Esophagus squamous epithelium (tissue), 4 donors: ENCODE measurements around the gene KIF1B.

Experiments
- POLR2A ChIP-seq, 4 donors: fragments of 450-650 bp; IDR thresholded peaks; one replicate each; pipeline ENCODE4 v1.6.1; 2017; ENCODE audit warnings: antibody characterized with exemption in 4 of 4, mild to moderate bottlenecking in 4 of 4, moderate library complexity in 3 of 4
- TF ChIP-seq, protein P1 (sequence below), 6 experiments: fragments of 450-650 bp in 4 of 6; fragments of 200-600 bp in 2 of 6; sonication (generic) in 2 of 6; IDR thresholded peaks; one replicate each; pipeline ENCODE4 v1.5.1; 2016 to 2019; ENCODE audit warnings: antibody characterized with exemption in 6 of 6, mild to moderate bottlenecking in 4 of 6, moderate library complexity in 4 of 6

DNA sequence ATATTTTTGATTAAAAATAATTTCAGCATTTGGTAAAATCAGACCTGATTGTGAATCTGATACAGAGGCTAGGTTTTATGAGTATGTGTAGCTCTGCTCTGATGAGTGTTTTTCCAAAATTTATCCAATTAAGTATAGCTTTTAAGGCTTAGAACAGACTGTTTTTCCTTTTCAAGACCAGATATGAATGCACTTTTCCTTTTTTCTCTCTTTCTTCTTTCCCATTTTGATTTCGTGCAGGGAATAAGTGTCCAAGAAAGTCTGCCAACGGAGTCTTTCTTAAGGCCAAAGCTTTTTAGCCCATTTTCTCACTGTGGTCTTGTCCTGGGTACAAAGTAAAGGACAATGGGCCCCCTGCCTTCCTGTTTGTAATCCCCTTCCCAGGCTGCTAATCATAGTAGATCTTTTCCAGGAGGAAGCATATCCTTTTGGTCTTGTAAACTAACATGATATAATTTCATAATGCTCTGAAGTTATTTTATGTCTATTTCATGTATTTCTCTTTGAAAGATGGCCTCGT, 2.9 kb downstream of the KIF1B start:
- TF ChIP-seq, protein P1, sequence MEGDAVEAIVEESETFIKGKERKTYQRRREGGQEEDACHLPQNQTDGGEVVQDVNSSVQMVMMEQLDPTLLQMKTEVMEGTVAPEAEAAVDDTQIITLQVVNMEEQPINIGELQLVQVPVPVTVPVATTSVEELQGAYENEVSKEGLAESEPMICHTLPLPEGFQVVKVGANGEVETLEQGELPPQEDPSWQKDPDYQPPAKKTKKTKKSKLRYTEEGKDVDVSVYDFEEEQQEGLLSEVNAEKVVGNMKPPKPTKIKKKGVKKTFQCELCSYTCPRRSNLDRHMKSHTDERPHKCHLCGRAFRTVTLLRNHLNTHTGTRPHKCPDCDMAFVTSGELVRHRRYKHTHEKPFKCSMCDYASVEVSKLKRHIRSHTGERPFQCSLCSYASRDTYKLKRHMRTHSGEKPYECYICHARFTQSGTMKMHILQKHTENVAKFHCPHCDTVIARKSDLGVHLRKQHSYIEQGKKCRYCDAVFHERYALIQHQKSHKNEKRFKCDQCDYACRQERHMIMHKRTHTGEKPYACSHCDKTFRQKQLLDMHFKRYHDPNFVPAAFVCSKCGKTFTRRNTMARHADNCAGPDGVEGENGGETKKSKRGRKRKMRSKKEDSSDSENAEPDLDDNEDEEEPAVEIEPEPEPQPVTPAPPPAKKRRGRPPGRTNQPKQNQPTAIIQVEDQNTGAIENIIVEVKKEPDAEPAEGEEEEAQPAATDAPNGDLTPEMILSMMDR (IDR thresholded peaks at IDR 0.05): no peak
- TF ChIP-seq POLR2A (IDR thresholded peaks at IDR 0.05): no peak
